Ecto neural progenitor cell (in vitro differentiated cells): ENCODE results near the gene COBL.

Source experiments
- DNase-seq: peaks from one replicate; pipeline ENCODE4 v3.0.0-alpha.2; 2018; ENCODE audit warnings: low spot score

COBL gene

DNA sequence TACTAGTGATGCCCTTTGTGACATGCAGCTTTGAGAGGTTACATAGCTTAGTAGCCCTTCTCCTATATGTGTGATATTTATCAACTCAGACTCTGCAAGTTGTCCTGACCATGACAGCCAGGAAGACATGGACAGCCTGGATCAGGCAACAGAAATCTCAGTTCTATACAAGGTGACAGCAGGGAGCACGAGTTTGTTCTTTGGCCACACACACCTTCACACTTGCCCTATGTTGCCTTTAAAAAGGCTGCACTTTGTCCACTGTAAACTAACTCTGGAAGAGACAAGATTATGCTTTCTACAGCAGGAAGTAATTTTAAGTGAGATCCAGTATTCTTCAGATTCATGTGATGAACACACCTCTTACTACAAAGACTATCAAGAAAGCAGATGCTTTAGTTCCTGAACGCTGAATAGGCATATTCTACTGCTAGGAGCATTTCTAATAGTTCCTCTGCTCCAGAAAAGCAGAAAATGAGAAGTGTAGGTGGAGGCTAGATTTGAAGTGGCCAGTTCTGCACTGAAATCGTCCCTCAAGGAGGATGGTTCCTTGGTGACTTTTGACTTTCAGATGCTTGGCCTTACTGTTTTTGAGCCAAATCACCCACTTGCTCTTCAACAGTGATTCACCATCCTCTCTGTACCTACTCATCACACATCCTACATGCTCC lies 239.2 kb downstream of the COBL start:
- no peak for DNase-seq

DNA sequence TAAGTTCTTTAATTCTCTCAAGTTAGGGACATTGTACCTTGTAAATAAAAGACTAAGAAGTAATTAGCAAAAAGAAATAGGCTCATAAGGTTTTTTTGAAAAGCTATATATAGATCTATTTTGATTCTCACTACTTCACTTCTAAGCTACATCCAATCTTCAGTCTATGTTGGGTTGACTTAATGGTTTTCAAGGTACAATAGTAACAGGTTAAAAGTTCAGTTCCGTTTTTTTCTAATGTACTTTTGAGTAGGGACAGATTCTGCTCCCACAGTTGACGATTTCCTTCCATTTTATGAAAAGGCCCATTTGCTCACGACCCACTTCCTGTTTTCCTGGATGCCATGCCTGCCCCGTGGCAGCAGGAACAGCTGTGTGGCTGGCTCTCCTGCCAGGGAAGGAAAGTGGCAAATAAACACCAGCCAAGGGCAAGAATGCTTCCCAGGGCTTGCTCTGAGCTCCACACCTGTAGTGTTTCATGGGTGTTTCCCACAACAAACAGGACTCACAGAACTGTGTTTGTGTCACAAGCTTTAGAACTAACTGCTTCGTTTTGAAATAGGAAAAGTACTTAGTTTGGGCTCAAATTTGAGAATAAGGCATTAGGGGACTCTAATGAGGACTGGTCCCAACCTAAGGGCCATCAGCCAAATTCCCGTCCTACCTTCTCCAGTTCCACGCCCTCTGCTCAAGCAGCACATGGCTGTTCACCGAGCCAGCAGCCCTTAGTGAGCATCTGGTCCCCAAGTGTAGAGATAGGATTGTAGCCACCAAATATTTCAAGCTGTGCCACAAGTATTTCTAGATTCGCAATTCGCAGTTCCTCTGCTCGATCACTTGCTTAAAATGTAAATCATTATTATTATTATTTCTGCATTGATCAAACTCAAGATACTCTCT lies 240.7 kb downstream of the COBL start:
- no peak for DNase-seq

DNA sequence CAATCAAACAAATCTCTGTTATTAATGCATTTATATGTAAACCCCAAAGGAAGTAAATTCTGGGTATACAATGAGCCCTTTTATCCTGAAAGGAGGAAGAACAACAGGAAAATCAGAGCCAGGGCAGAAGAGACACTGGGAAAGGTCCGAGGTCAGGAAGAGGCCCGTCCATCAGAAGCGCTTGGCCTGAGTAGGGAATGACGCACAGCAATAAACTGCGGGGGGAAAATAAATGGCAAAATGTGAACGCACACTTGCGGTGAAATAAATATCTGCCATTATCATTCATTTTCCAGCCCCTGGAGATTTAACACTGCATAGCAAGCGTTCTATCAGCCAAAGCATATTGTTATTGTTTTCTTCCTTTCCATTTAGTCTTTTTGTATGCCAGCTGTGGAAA lies 243.4 kb downstream of the COBL start:
- DNase-seq: no peak

DNA sequence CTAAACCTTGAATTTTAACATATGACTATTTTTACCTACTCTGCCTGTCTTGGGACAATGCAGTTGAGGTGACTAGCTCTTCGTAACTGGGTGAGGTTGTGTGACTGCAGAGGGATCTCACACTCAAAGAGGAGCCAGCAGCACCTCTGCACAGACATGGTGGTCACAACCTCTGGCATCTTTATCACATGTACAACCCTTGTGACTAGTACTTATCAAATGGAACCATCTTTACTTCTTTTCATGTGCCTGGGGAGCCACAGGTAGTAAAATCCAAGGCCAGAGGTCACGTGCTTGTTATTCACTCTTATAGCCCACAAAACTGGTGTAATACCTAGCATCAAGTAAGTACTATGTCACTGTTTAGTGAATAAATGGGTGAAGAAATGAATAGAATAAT lies 244.3 kb downstream of the COBL start:
- DNase-seq: no peak

DNA sequence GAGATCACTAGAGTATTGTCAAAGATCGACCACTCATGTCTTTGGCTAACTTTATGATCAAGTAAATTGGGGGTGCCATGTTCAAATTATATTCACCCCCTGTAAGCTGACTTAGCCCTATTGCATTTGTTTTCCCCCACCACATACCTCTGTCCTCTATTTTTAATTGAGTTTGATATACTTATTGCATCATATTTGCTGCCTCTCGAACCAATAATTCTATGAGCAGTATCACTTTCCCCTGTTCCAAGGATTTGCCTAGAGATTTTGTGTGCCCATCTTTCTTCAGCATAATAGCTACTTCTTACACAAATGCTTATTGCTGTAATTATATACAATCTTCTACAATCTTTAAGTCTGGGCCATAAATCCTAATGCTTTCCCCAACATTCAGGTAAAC lies 245.2 kb downstream of the COBL start:
- no peak for DNase-seq

DNA sequence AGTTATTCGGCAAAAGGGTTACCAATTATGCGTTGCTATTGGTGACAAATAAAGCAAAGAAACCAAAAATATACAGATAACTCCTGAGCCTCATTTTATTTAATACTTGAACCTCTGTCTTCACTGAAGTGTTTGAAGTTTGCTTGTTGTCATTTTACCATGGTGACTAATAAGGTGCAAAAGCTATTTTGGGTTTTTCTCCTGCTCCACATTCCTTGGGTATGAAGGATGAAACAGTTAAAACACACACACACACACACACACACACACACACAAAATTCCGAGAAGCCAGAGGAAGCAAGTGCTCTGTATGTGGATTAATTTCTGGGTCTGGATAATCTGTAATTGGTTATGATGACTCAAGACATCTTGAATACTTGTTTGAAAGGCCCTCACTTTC lies 246.5 kb downstream of the COBL start:
- DNase-seq: no peak

DNA sequence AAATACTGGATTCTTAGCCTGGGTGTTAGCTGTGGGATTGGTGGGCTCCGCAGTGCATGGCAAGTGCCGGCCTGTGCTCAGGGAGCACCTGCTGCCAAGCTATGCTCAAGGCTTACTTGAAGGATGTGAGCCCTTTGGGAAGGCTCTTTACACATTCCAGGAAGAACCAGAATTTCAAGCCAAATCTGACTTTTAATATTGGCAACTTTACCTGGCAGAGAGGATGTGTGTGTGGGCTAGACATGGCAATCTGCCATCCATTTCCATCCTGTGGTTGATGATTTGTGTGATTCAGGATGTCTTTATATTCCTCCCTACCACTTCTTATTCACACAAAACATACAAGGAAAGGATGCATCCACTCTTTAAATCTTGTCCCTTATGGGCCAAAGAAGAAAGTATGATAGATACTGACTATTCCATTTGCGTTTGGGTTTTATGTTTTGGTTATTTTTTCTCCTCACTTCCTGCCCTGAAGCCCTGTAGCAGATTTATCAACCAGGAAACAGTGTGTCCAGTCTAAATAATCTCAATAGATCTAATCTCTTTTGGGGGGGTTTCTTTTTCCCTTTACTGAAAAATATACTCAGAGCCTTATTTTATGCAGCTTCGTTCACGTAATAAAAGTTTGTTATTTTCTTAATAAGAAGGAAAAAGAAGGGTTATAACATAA lies 247.1 kb downstream of the COBL start:
- DNase-seq: no peak

DNA sequence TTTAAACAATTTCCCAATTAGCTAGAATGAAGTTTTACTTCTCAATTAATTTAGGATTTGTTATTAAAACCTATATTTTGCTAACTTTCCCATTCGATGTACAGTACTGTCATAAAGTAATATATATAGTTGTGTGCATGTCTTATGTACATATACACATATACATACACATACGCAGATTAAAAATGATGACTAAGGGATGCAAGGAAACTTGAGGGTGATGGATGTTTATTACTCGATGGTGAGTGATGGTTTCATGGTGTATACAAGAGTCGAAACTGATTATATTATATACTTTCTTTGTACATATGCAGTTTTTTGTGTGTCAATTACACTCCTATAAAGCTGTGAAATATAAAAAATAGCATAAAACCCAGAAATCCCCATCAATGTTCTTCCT lies 248.2 kb downstream of the COBL start:
- no peak for DNase-seq

DNA sequence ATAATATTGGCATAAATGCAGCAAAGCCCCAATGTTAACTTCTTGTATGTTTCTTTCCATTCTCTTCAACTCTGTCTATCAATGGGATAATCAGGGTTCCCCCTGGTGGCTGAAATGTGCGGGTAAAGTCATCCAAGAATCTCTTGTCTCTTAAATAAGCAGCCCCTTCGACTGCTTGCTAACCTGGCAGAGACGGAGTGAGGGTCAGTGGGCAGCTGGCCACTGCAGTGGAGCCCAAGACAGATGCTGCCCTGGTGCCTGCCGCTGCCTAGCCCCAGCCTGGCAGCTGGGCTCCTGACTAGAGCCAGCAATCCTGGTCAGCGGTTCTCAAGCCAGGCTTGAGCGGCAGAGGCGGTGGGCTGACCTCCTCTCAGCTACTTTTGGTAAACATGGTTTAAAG lies 248.9 kb downstream of the COBL start:
- peak; percentile 76 for DNase-seq

DNA sequence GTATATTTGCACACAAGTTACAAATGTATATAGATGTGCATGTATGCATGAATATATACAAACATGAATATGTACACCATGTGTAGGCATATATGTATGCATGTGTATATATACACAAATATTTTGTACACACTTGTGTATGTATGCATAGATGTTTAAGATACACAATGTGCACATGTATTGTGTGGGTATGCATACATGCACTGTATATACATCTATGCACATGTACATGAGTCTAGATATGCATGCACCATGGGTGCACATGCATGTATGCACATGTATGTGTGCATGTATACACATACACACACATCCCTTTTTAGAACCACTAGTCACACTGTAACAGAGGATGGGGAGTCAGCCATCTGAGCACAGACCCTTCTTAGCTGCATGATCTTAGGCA lies 249.4 kb downstream of the COBL start:
- DNase-seq: no peak

DNA sequence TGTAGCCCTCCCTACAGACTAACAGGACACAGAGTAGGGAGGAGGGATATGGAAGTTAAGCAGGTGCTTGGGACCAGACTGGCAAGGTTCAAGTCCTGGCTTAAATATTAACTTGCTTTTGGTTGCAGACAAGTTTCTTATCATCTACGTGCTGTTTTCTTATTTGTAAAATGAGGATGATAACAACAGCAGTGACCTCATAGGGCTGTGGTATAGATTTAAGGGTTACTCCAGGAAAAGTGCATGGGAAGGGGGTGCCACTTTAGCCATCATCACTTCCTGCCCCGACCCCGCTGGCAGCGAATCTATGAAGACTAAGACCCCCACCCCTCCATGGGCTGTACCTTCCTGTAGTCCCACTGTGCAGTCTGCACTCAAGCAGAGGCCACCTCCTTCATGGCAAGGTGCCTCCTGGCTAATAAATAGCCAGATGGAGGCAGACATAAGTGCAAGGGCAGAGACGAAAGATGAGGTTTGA lies 250.2 kb downstream of the COBL start:
- no peak for DNase-seq

DNA sequence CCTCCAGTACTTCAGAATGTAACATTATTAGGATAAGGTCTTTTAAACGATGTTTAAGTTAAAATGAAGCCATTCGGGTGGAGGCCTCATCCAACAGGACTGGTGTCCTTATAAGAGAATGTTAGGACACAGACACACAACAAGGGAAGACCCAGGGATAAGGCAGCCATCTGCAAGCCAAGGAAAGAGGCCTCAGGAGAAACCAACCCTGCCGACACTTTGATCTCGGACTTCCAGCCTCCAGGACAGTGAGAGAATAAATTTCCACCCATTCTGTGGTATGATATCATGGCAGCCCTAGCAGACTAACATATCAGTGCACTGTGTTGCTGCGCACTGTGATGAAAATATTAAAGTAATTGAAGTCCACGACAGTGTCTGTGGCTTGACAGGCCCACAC lies 250.8 kb downstream of the COBL start:
- no peak for DNase-seq

DNA sequence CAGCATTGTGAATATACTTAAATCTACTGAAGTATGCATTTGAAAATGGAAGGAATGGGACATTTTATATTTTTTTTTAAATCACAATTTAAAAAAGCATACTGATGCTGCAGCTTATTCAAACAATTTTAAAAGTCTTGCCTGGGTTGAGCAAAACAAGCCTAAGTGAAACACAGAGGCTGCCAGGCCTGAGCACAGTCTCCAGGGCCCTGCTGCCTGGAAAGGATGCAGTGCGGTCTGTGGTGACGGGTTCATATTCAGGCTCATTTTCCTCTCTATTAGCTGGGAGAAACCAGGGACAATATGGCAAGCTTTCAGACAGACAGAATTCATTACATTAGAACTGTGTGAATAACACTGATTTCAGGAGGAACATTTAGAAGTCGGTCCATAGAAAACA lies 251.9 kb downstream of the COBL start:
- DNase-seq: no peak

DNA sequence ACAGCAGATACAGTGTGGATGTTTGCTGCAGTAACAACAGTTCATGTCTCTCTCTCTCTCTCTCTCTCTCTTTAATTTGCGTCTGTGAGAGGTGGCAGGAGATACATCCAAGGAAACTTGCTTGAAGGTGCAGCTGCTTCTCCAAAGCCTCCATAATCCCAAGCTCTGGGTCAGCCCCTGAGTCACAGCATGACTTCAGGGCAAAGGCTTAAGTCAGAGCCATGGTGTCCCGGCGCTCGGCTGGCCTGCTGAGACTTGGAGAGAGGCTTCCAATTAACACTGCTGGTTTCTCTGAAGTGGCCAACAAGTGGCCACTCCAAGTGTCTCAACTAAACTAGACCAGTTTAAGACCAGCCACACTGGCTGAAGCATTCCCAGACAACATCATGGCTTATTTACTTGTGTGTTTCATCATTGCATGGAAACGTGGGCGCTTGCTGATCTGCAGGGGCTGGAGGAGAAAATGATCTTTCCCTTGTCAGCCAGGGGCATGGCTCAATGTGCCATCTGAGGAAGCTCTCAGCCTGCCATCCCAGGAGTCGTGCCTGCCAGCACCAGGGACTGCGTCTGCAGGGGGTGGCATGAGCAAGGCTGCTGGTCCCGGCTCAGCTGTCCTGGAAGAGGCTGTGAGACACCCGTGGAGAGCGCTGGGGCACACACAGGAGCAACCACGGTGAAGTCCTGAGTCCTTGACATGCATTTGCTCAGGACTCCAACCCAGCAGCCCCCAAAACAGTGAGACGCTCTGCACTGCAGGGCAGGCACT lies 254.2 kb downstream of the COBL start:
- DNase-seq: no peak

DNA sequence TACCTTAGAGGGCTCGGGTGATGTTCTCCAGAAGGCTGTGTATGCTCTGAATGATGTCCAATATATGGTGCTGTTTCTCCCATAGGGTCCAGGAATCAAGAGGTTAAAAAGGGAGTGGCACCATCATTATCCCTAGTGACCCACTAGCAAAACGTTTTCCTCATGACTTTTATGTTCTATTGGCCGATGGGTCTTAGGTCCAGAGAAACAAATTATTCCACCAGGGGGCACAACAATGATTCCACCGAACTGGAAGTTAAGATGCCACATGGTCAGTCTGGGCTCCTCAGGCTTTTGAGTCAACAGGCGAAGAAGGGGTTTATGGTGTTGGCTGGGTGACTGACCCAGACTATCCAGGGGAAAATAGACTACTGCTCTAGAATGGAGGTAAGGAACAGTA lies 256.1 kb downstream of the COBL start:
- DNase-seq: no peak

DNA sequence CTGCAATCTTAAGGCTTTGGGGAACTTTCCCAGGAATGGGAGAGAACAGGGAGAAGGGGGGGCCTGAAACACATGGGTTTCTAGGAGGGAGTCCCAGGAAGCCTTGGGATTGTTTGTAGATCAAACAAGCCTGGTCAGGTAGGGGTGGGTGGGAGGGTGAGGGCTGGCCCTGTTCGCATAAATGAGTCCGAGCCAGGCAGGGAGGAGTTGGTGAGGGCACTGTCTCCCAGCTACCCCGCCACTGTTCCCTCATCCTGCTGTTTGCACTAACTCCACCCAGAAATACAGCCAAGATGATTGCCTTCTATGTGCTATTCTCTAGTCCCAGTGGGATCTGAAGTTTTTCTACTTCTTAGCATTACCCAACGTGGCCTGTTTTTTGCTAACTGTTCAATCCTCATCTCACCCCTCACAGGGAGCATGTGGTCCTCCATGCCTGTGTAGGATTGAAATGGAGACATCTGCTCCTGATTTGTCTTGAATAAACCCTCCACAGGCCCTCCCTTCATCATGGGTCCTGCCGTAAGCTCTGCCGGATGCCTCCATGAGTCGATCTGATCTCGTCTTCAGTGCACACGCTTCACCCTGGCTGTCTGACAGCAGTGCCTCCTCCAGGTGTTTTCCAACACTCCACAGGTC lies 257.0 kb downstream of the COBL start:
- DNase-seq: no peak

DNA sequence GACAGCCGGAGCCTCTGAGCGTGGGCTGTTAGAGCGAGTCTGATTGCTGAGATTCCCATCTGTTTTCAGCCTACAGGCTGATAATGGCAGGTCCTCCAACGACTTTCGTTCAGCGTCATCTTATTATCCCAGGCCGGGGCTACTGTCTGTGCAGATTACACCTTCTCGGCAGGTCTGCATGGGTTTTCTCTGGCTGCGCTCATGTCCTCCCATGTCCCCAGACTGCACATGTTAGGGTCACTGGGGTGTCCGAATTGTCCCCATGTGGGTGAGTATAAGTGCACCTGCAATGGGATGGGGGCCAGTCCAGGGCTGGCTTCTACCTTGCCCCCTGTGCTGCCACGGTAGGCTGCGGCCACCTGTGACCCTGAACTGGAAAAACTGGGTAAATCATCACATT lies 257.8 kb downstream of the COBL start:
- no peak for DNase-seq

DNA sequence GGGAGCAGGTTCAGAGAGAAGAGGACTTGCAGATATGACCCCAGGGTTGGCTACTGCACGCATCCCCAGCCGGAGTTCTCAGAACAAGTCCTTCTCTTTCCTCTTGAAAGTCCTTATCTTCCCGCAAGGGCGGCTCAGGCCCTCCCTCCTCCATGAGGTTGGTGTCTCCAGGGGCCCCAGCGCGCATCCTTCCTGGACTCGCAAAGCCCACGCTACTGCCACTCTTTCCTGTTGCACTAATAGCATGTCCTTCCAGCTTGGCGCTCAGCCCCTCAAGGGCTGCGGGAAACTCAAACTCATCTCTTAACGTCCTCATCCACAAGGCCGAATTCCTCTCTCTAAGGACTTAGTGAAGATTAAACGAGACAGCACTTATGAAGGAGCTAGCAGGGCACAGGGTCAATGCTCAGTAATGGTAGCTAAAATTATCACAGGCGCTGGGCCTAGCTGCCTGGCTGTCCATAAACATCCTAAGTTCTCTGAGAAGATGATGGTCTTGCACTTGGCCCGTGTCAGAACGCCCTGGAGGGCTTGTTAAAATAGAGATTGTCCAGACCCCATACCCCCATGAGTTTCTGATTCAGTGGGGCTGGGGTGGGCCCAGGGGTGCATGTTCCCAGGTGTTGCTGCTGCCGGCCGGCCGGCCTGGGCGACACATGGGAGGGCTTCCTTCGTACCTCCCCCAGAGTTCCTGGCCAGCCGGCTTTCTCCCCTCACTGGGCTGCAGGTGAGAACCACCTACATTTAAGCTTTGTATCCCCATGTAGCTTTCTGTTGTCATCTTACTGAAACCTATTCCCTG lies 261.4 kb downstream of the COBL start:
- no peak for DNase-seq

DNA sequence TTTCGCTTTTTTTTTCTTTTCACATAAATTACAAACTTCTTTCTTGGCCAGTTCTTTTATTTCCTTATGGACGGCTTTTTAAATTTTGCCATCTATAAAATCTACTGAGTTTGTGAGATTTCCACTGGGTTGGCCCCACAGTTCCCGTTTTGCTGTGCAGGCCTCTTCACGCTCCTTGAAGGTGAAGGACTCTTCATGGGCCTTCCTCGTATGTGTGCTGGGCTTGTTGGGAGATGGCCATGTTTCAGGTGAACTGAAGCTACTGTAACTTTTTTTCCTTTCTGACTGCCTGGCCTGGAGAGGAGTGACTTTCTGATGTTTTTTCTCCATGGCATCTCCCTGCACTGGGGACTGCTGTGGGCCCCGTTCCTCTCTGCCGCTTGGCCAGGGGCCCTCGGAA lies 262.4 kb downstream of the COBL start:
- DNase-seq: no peak

DNA sequence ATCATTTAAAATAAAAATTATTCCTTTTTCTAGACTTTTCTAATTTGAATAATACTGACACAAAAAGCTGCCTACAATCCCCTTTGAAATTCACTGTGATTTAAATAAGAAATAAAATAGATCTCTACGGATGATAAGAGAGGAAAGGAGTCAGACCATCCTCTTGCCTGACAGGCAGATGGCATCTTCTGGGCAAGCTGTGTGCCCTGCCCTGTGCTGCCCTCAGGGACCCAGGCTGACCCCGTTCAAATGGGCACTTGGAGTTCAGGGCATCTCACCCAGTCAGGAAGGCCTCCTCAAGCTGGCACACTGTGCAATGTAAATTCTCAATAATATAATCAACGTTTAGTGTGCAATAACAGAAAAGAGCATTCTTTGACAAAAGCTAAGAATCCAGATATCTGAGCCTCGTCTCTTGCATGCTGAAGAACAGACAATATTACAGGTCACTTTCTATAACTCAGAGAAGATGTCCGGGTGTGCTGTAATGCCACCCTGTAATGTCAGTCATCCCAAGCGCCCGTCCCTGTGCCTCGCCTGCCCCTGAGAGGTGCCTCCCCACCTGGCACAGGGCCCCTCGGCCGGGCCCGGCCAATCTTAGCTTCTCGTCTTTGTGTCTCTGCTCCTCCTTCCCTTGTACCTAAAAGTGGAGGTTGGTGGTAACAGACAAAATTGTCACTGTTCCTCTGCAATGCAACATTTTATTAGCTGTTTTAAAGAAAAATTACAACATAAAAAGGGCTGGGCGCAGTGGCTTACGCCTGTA lies 263.3 kb downstream of the COBL start:
- no peak for DNase-seq
